ENCODE measurements around the gene DAAM1. TPM values are rescaled to one million over a fixed set of nuclear protein-coding genes. Genes with fewer than 3 reads are reported as not detected.

DAAM1 gene
- polyA plus RNA-seq, 3 donors, result 3.2 to 6.3 (median 4.4) TPM

DNA sequence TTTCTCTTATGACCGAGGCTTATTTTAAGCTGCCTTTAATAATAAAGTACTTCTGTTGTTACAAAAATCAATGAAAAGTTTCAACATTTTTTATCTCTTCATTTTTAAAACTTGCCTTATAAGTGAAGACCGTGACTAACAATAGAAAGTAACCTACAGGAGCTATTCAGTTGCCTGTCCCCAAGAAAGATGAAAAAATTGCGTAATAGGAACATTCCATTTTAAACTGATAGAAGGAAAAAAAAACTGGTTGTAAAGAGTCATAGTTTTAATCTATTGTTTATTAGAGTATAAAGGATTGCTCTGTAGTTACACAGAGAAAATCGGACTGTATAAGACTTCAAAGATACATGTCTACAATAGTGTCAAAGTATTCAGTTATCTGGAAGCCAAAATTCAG, 83.3 kb downstream of the DAAM1 start:
- Mint-ChIP-seq H3K36me3 (peaks cover 11 to 13% of the 10 kb centered on the region in 2 donors), H3K27ac (no peak overlapping the region), H3K9me3 (no peaks in the 10 kb centered on the region), H3K4me3 (no peak overlapping the region), H3K27me3 (ENCODE audit: low read depth in 3 of 3) (no peaks in the 10 kb centered on the region), H3K4me1 (peaks cover 17% of the 10 kb centered on the region)
- TF ChIP-seq, protein P1, sequence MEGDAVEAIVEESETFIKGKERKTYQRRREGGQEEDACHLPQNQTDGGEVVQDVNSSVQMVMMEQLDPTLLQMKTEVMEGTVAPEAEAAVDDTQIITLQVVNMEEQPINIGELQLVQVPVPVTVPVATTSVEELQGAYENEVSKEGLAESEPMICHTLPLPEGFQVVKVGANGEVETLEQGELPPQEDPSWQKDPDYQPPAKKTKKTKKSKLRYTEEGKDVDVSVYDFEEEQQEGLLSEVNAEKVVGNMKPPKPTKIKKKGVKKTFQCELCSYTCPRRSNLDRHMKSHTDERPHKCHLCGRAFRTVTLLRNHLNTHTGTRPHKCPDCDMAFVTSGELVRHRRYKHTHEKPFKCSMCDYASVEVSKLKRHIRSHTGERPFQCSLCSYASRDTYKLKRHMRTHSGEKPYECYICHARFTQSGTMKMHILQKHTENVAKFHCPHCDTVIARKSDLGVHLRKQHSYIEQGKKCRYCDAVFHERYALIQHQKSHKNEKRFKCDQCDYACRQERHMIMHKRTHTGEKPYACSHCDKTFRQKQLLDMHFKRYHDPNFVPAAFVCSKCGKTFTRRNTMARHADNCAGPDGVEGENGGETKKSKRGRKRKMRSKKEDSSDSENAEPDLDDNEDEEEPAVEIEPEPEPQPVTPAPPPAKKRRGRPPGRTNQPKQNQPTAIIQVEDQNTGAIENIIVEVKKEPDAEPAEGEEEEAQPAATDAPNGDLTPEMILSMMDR (IDR thresholded peaks at IDR 0.05), result no peak
- Histone ChIP-seq H2AFZ (ENCODE audit: insufficient read depth, low read depth, low read length, poor library complexity, severe bottlenecking) (no peak overlapping the region), H3K27ac (ENCODE audit: low read depth in 1 of 2, low read length in 2 of 2) (no peak overlapping the region), H3K27me3 (ENCODE audit: control insufficient read depth in 2 of 2, insufficient read depth in 2 of 2, low read length in 2 of 2) (no peaks in the 10 kb centered on the region), H3K36me3 (replicated peaks in 1 of 2; ENCODE audit: control insufficient read depth in 1 of 2, insufficient read depth in 2 of 2, low read length in 2 of 2) (no peaks in the 10 kb centered on the region), H3K4me3 (replicated peaks in 1 of 3; ENCODE audit: low read depth in 2 of 3, low read length in 3 of 3) (no peak overlapping the region), H3K9me3 (replicated peaks in 1 of 2; ENCODE audit: control insufficient read depth in 1 of 2, insufficient read depth in 1 of 2, low read length in 2 of 2) (no peaks in the 10 kb centered on the region), H3K4me2 (replicated peaks; ENCODE audit: extremely low read depth, low read length, poor library complexity, severe bottlenecking) (no peak overlapping the region), H3K9ac (ENCODE audit: insufficient read depth, low read length, poor library complexity, severe bottlenecking) (no peak overlapping the region), H4K20me1 (ENCODE audit: insufficient read depth, low read length) (no peaks in the 10 kb centered on the region), H3K79me2 (ENCODE audit: insufficient read depth, low read length) (no peaks in the 10 kb centered on the region), H3K4me1 (ENCODE audit: control insufficient read depth in 1 of 2, insufficient read depth in 2 of 2, low read length in 2 of 2) (no peaks in the 10 kb centered on the region)
- no peak for DNase-seq
- intact Hi-C loops (cut with micrococcal nuclease), result no loop called here
- WGBS (ENCODE audit: insufficient coverage), result no CpG with 5 or more reads among the region's 4 CpGs

DNA sequence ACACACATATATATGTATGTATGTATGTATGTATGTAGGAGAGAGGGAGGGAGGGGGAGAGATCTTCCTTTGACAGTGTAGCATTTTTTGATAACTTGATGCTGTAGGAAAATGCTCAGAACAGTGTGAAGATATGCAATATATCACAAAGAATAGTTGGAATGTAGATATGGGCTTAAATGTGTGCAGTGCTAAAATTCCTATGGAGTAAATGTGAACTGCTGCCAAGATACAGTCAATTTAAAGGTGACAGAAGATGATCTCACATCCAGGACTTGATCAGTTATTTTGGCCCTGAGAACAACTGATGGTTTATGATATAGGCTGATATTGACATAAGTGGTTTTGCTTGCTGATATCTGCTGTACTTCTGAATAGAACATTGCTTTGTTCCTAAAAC, 84.2 kb downstream of the DAAM1 start:
- Mint-ChIP-seq H3K27me3 (ENCODE audit: low read depth in 3 of 3) (no peaks in the 10 kb centered on the region), H3K4me1 (peaks cover 17% of the 10 kb centered on the region), H3K36me3 (peaks cover 11% of the 10 kb centered on the region in 2 donors), H3K9me3 (no peaks in the 10 kb centered on the region), H3K4me3 (no peak overlapping the region), H3K27ac (no peak overlapping the region)
- Histone ChIP-seq H3K4me3 (replicated peaks in 1 of 3; ENCODE audit: low read depth in 2 of 3, low read length in 3 of 3) (no peak overlapping the region), H3K36me3 (replicated peaks in 1 of 2; ENCODE audit: control insufficient read depth in 1 of 2, insufficient read depth in 2 of 2, low read length in 2 of 2) (no peaks in the 10 kb centered on the region), H2AFZ (ENCODE audit: insufficient read depth, low read depth, low read length, poor library complexity, severe bottlenecking) (no peak overlapping the region), H3K79me2 (ENCODE audit: insufficient read depth, low read length) (no peaks in the 10 kb centered on the region), H3K9me3 (replicated peaks in 1 of 2; ENCODE audit: control insufficient read depth in 1 of 2, insufficient read depth in 1 of 2, low read length in 2 of 2) (no peaks in the 10 kb centered on the region), H3K27ac (ENCODE audit: low read depth in 1 of 2, low read length in 2 of 2) (no peak overlapping the region), H3K27me3 (ENCODE audit: control insufficient read depth in 2 of 2, insufficient read depth in 2 of 2, low read length in 2 of 2) (no peaks in the 10 kb centered on the region), H3K4me1 (ENCODE audit: control insufficient read depth in 1 of 2, insufficient read depth in 2 of 2, low read length in 2 of 2) (no peaks in the 10 kb centered on the region), H3K4me2 (replicated peaks; ENCODE audit: extremely low read depth, low read length, poor library complexity, severe bottlenecking) (no peak overlapping the region), H3K9ac (ENCODE audit: insufficient read depth, low read length, poor library complexity, severe bottlenecking) (no peak overlapping the region), H4K20me1 (ENCODE audit: insufficient read depth, low read length) (no peaks in the 10 kb centered on the region)
- DNase-seq, result no peak
- TF ChIP-seq, protein P1 (IDR thresholded peaks at IDR 0.05), result no peak
- intact Hi-C loops (cut with micrococcal nuclease), result no loop called here
